Skeletal muscle tissue (tissue), 4 donors: Measurements from ENCODE around the gene COL16A1. TPM values are rescaled to one million over a fixed set of nuclear protein-coding genes. Genes with fewer than 3 reads are reported as not detected.

ENCODE experiments used
- H3K27ac ChIP-seq: one replicate; pipeline ENCODE4 v1.7.0; 2013; ENCODE audit warnings: mild to moderate bottlenecking, low read depth, low read length, inconsistent platforms
- H3K27me3 ChIP-seq, 3 donors: one replicate each; pipeline ENCODE4 v1.7.0; 2013; ENCODE audit warnings: low read length in 3 of 3; ENCODE audit not compliant: control insufficient read depth in 3 of 3, insufficient read depth in 3 of 3
- H3K36me3 ChIP-seq, 3 donors: one replicate each; pipeline ENCODE4 v1.7.0; 2013; ENCODE audit warnings: low read length in 3 of 3; ENCODE audit not compliant: control insufficient read depth in 3 of 3, insufficient read depth in 3 of 3
- H3K4me1 ChIP-seq, 3 donors: one replicate each; pipeline ENCODE4 v1.7.0; 2013; ENCODE audit warnings: low read length in 3 of 3, mild to moderate bottlenecking in 3 of 3; ENCODE audit not compliant: control insufficient read depth in 3 of 3, insufficient read depth in 3 of 3
- H3K4me3 ChIP-seq, 3 donors: one replicate each; pipeline ENCODE4 v1.7.0; 2013; ENCODE audit warnings: low read length in 3 of 3
- H3K9ac ChIP-seq, 3 donors: one replicate each; pipeline ENCODE4 v1.7.0; 2013; ENCODE audit warnings: low read length in 3 of 3, mild to moderate bottlenecking in 3 of 3, moderate library complexity in 2 of 3, low read depth in 1 of 3
- H3K9me3 ChIP-seq, 3 donors: one replicate each; pipeline ENCODE4 v1.7.0; 2013; ENCODE audit warnings: low read length in 3 of 3; ENCODE audit not compliant: control insufficient read depth in 3 of 3
- total RNA-seq: library from RNA; depleted of rRNA; stranded (reverse); fragments of >200 nt; gene quantifications from one replicate; pipeline ENCODE4 v1.2.3, GENCODE V29; 2014
- donor health status: Osteomylitis.

The COL16A1 gene
- total RNA-seq, 1 donor from 2014 or later = 91.9 TPM

DNA sequence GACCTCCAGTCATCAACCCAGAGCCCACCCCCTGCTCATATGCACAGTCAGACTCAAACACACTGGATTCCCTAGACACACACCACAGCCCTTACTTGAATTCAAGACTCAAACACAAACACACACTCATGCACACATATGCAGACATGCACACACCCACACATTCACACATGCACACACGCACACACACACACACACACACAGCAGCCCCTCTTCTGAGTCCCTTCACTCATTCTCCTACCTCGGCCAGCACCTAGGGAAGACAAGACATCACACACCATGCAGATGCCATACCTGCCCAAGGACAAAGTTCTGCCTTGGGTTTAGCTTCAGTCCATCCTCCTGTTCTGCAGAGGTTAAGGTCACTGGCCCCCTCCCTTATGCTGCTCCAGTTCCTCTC is 87.9 kb downstream of the COL16A1 start:
- Histone ChIP-seq H3K27ac (no peak overlapping the region), H3K9me3 (no peaks in the 10 kb centered on the region), H3K27me3 (peaks cover 34 to 37% (median 34%) of the 10 kb centered on the region in 3 donors), H3K9ac (no peak overlapping the region), H3K36me3 (no peaks in the 10 kb centered on the region), H3K4me3 (no peak overlapping the region), H3K4me1 (peaks cover 0 to 9% (median 7%) of the 10 kb centered on the region in 3 donors)

DNA sequence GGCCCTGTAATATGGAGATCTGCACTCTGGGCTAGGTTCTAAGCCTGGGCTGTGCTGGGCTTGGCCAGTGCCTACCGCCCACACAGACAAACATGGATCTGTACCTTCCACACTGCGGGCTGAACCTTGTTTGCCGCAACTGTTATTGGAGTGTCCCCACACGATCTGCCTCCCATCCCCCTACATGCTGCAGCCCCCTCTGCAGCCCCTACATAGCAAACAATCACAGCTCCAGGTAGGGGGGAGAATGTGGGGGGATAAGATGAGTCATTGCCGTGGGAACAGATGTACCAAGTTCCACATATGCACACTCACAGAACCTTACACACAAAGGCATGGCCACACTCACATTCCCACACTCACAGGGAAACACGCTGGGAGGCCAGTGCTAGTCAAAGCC is 88.4 kb downstream of the COL16A1 start:
- Histone ChIP-seq H3K27me3 (peaks cover 34 to 37% (median 34%) of the 10 kb centered on the region in 3 donors), H3K4me3 (no peak overlapping the region), H3K9me3 (no peaks in the 10 kb centered on the region), H3K4me1 (peaks cover 0 to 9% (median 7%) of the 10 kb centered on the region in 3 donors), H3K9ac (no peak overlapping the region), H3K27ac (no peak overlapping the region), H3K36me3 (no peaks in the 10 kb centered on the region)

DNA sequence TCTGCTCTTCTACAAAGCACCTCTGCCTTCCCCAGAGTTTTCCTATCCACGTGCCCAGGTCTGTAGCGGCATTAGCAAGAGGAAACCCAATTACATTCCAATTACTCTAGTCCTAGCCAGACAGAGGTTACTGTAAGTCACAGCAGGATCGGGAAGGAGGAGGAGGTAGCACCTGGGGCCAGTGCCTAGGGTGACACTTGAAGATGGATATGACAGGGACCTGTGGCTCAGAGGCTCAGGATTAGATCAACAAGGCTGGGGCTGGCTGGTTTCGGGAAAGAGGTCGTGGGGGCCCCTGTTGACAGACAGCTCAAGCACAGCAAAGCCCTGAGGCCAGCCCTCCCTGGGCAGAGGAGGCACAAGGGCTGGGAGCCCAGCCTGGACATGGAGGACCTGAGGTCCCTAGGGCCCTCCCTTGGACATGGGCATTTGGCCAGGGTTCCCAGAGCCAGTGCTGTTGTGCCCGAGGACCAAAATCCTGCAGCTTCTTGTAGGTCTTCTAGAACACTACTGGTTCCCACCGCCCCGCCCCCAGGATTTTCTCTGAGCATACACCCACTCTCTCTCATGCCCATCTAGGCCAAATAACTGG is 89.3 kb downstream of the COL16A1 start:
- Histone ChIP-seq H3K9ac (no peak overlapping the region), H3K27ac (no peak overlapping the region), H3K9me3 (no peaks in the 10 kb centered on the region), H3K27me3 (peaks cover 32 to 34% (median 33%) of the 10 kb centered on the region in 3 donors), H3K4me1 (peaks cover 0 to 9% (median 6%) of the 10 kb centered on the region in 3 donors), H3K36me3 (no peaks in the 10 kb centered on the region), H3K4me3 (no peak overlapping the region)

DNA sequence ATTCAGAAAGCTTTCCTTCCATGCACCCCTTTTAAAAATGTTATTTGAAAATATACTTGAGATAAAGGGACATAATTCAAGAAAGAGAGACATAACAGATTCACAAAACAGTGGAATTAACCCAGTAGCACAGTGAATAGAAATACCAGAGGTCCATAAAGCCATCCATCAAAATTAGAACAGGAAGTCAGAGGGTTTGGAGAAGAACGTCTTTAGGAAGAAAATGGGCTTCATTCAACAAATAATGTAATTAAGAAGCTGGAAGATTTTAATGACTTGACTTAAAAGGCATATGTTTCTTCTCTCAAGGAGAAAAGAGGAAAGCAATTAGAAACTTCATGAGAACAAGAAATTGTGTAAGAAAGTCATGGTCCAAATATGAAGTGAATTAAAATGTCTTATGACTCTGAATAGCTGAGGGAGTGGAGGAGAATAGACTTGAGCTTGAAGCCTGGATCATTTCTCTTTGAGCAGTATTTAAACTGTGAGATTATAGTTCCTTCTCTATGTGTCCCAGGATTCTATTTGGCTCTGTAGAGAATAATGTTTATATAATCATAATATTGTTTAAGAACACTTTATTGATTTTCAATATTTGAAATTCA is 94.2 kb downstream of the COL16A1 start:
- Histone ChIP-seq H3K4me1 (peaks cover 0 to 5% (median 4%) of the 10 kb centered on the region in 3 donors), H3K9me3 (no peaks in the 10 kb centered on the region), H3K9ac (no peak overlapping the region), H3K4me3 (no peak overlapping the region), H3K36me3 (no peaks in the 10 kb centered on the region), H3K27ac (no peak overlapping the region), H3K27me3 (no peaks in the 10 kb centered on the region)

DNA sequence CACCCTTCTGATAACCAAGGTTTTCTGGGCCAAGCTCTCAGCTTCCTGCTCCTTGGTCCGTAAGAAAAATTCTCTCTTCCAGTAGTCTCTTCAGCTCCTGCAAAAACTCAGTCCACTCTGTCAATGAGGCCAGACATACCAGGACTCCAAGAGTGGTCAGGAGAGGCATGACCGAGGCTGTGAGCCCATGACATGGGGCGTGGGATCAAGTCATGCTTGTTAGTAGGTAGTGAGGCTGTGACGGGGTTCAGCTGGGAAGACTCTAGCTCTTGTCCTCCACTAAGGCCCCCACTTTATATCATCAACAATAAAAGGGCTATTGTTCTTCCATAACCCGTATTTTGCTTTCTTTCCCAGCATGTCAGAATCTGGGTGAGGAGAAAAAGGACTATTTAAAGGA is 96.5 kb downstream of the COL16A1 start:
- Histone ChIP-seq H3K36me3 (no peaks in the 10 kb centered on the region), H3K4me1 (no peaks in the 10 kb centered on the region), H3K9ac (no peak overlapping the region), H3K27ac (no peak overlapping the region), H3K4me3 (no peak overlapping the region), H3K27me3 (no peaks in the 10 kb centered on the region), H3K9me3 (no peaks in the 10 kb centered on the region)

DNA sequence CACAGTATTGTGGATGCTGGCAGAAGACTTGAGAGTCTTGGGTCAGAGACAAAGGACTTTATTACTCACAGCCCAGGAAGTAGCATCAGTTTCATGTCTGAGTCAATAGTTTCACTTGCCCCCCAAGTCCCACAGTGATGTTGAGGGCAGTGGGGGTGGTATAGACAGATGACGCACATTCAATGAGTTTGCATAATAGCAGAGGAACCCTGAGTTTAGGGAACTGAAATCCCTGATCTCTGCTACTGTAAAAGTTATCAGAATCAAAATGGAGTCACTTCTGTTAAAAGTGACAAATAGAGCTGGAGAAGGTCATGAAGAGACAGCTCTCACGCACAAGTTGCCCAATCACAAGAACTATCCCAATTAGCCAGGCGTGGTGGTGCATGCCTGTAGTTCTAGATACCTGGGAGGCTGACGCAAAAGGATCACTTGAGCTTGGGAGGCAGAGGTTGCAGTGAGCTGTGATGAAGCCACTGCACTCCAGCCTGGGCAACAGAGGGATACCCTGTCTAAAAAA is 97.8 kb downstream of the COL16A1 start:
- no peak overlapping the region for H3K4me3 ChIP-seq
- H3K9me3 ChIP-seq = no peaks in the 10 kb centered on the region
- H3K4me1 ChIP-seq = no peaks in the 10 kb centered on the region
- no peaks in the 10 kb centered on the region for H3K27me3 ChIP-seq
- no peak overlapping the region for H3K9ac ChIP-seq
- H3K36me3 ChIP-seq = no peaks in the 10 kb centered on the region
- no peak overlapping the region for H3K27ac ChIP-seq

Other genes starting within 250 kb of the COL16A1 start
- 17.2 TPM for gene TINAGL1, start 127.5 kb downstream of the COL16A1 start, total RNA-seq
- gene HCRTR1, start 86.3 kb downstream of the COL16A1 start, total RNA-seq = not detected
- 44.9 TPM for gene PEF1, start 59.1 kb downstream of the COL16A1 start, total RNA-seq
- 6.3 TPM for gene ADGRB2, start 60.3 kb upstream of the COL16A1 start, total RNA-seq
- not detected for gene SPOCD1, start 112.0 kb upstream of the COL16A1 start, total RNA-seq
- 457 TPM for gene PTP4A2, start 234.4 kb upstream of the COL16A1 start, total RNA-seq